Stimulated activated naive CD8-positive, alpha-beta T cell treated with anti-CD3 and anti-CD28 coated beads, Interleukin-15, Interleukin-2, amounts not matched to agents 100 U/mL and 50 U/mL, for 24 hours (primary cell): ENCODE results near the gene HAUS7.
"Not testable (repeated sequence)": the region's sequence is repeated elsewhere in the genome, so short reads cannot be mapped to it uniquely, and the experiment has no call there.

Source experiments
- ATAC-seq: fragments of 150-1000 bp; cut with Tn5 transposase; one replicate; pipeline ENCODE4 v1.10.0; 2021
- DNase-seq: peaks from one replicate; pipeline ENCODE4 v3.0.0; 2021

HAUS7 gene

DNA sequence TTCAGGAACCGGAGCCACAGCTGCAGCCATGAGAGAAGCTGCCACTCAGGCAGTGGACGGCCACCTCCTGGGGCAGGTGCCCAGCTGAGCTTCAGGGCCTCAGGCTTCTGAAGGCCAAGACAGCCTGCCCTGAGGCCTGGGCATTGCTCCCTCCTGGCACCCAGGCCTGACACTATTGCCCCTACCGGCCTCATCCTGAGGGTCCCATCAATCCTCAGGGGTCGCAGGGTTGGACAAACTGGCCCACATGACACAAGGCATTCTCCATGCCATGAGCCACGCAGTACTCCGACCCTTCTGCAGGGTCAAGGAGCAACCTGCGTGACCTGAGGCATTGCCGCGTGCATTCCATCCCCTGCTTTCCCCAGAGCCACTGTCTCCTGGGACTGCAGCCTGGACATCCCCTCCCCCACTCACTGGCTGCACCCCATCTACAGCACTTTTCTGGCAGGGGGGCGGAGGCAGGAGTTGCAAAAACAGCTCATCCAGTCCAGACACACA lies 62.1 kb downstream of the HAUS7 start:
- DNase-seq, result no peak
- no peak for ATAC-seq

DNA sequence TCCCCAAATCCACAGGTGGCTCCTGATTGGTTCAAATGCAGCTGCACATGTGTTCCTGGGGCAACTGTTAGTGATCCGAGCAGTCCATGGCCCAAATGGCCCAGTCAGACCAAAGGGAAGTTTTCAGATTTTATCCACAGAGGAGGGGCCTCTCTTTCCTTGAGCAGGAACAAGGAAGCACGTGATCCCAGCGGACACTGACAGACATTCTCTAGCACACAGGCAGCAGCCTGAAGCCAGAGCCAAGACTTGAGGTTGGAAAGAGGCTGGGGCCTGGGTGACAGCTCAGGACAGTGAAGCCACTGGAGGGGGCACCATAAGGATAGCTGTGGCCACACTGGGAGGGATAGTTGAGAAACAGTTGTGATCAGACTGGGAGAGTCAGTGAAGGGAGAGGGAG lies 62.6 kb downstream of the HAUS7 start:
- ATAC-seq (no peak), DNase-seq (no peak)

DNA sequence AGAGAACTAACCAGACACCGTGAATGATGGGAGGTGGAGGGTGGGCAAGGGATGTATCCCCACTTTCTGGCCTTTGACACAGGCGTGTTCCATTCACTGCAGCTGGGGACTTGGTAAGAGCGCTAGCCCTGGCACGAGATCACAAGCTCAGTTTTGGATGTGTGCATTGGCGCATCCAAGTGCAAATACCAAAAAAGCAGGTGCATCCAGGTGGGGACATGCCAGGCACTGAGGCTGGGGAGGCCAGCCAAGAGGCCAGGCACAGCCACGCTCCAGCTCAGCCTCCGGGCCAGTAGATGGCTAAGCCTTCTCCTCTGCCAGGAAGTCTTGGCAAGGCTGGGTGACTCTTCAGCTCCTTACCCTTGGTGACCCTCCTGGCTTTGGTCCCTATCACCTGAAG lies 63.5 kb downstream of the HAUS7 start:
- DNase-seq, result no peak
- no peak for ATAC-seq

DNA sequence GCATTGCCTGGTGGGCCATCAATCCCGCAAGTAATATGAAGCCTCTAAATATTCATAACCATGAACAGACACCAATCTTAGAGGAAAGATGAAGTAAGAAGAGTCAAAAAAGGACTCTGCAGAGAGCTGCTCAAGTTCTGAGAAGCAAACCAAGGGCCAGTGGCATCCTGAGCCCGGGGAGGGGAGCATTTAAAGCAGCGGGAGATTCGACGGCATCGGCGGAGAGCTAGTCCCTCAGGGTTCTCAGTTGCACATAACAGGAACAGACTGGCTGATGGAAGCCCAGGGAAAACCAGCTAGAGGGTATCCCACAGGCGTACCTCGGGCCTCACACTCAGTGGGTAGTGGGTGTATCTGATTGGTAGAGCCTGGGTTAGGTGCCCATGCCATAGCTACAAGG lies 64.4 kb downstream of the HAUS7 start:
- ATAC-seq, result no peak
- DNase-seq, result no peak

DNA sequence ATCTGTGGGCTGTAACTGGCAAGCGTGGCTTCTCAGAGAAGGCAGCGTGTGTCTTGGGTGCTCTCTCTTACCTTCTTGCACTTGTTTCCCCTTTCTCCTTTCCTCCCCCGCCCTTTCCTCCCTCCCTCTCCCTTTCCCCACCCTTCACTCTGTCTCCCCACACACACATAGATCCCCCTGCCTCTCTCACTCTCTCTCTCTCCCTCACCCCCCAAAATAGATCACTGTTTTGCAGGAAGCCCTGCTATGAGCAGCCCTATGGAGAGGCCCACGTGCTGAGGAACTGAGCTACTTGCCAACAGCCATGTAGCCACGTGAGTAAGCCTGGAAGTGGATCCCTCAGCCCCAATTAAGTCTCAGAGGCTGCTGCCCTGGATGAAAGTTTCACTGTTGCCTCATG lies 65.0 kb downstream of the HAUS7 start:
- DNase-seq (no peak), ATAC-seq (no peak)

DNA sequence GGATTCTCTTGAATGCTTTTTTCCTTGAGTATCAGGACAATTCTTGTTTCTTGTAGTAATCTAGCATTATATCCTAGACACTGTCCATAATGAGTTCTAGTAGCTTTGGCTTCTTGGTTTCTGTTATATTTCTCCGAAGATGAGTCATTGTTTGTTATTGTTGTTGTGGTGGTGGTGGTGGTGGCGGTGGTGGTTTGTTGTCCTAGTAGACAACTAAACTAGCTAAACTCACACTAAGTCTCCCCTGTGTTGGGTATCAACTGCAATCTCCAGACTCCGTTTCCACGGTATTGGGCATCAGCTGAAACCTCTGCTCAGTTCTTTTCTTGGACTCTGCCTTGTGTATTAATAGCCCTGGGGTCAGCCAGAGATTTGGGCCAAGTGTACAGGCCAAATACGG lies 66.0 kb downstream of the HAUS7 start:
- not testable (repeated sequence) for ATAC-seq, DNase-seq

DNA sequence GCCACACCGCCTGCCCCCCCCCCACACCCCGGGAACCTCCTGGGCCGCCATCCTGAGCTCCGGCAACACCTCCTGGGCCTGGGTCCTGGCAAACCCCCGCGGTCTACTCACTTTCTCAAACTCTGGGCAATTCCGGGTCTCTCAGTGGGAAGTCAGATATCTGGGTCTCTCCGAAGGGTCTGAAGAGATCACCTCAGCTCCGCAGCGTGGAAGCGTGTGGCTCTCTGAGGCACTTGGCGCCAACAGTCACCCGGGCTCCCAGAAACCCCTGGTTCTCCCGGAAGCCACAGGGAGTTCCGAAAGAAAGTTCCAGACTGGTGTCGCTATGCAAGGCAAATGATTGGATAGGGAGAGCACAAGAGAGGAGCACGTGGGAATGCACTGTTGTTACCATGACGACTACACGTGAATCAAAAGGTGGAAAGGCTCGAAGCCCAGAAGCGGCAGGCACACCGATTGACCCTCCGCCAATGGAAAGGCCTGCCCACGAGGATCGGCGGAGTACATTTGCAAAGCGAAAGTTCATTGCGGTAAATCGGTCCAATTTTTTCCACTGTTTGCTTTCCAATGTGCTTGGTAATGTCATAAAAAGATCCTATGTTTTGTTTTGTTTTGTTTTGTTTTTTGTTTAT lies 69.1 kb downstream of the HAUS7 start, which contains the start of gene PNMA6E:
Gene PNMA6E (minus strand): TSS at position 218 of the 632 bp plus-strand sequence. CDS start 2,501 bp downstream, outside the sequence.
- ATAC-seq (no peak), DNase-seq (no peak)

DNA sequence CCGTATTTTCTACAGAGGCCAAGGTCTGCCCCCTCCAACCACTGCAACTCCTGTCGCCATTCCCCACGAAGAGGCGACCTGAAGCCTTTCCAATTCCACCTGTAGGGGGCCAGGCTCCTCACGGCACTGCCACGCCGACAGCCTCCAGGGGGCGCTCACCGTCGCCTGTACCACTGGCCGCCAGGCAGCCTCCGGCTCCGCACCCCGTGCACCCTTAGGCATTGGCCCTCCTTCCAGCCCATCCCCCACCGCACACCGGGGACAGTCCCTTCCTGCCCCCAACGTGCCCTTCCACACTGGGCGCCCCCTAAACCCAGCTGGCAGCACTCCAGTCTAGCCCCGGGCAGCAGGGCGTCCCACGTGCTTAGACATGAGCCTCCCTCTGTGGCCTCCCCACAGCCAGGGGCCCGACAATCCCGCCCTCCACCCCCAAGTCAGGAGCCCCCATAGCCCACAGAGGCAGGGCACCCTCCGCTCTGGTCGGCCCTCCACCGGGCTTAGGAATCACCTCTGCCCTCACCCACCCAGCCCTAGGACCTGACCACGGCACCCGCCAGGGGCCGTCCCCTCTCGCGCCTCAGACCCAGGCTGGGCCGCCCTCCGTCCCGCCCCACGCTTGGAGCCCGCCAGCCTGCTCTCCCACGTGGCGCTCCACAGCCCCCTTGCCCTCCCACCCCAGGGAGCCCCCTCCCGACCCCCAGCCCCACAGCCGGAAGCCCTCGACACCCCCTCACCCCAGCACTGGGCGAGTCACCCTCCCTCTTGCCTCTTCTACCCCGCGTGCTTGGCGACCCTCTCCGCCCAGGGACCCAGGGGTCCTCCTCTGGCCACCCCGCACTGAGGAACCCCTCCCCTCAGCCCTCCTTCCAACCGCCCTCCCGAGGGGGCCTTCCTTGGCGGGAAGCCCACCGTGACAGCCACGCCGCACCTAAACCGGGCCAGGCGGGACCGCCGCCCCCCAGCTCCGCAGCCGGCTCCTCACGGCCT lies 69.9 kb downstream of the HAUS7 start:
- DNase-seq, result peak; percentile 66
- peak; percentile 77 for ATAC-seq

DNA sequence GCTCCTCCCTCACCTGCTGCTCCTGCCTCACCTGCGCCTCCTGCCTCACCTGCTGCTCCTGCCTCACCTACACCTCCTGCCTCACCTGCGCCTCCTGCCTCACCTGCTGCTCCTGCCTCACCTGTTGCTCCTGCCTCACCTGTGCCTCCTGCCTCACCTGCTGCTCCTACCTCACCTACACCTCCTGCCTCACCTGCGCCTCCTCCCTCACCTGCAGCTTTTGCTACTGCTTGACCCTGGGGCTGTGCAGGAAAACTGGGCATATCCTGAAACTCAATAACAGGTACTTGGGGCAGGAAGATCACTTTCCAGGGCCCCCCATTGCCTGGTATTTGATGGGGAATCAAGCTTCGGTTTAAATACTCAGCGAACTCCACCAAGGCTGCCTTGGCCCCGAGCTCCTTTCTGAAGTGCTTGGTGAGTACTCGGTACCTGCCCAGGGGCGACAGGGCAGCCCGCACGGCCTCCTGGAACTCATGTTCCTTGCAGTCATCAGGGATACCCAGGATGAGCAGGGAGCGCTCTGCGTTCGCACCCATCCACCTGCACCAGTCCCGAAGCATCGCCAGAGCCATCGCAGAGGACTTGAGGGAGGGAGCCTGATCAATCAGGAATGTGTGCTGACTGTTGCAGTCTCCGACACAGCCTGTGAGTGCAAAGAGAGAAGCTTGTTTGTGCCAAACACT lies 72.0 kb downstream of the HAUS7 start:
- ATAC-seq (no peak), DNase-seq (no peak)
